Epithelial cell of proximal tubule (primary cell): ENCODE data around the gene IVL. TPM values are rescaled to one million over a fixed set of nuclear protein-coding genes. Genes with fewer than 3 reads are reported as not detected.

Experiments used
- DNase-seq: peaks from one replicate; pipeline ENCODE4 v3.0.0-alpha.2; 2011; ENCODE audit warnings: low read depth
- H3K4me3 ChIP-seq: 2 replicates; pipeline ENCODE4 v1.5.1; 2011; ENCODE audit warnings: low read depth, mild to moderate bottlenecking, low read length
- total RNA-seq: library from RNA; depleted of rRNA; stranded (reverse); fragments of >200 nt; gene quantifications from 2 replicates; pipeline ENCODE4 v1.2.3, GENCODE V29; 2015
- TF ChIP-seq, protein P1 (sequence below): conservative IDR thresholded peaks from 2 replicates; pipeline ENCODE4 v1.5.1; 2012; ENCODE audit warnings: low read depth, mild to moderate bottlenecking, low read length

IVL gene
- total RNA-seq, 1 donor from 2014 or later, result 0.35 TPM

DNA sequence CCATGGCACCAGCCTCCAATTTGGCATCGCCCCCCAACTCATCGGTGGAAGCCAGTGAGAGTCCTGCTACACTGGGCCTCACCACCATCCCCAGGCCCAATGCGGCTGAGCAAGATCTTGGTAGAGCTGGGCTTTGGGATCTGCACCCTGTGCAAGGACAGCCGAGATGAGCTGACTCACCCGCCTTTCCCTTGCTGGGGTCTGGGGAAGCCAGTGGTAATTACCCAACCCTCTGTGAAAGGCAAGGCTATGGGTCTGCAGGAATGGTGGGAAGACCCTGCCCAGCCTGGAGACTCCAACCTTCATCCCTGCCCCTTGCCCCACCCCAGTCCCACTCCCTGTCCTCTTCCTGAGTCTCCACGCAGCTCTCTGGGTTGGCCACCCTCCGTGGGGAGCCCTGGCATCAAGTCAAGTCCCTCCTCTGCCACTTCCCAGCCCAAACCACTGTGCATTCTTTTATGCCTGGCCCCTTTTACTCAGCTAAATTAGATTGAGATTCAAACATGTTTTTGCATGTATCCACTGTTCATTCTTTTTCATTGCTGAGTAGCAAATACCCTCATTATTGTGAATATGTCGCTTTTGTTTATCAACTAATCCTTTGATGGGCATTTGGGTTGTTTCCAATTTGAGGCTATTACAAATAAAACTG is 21.5 kb upstream of the IVL start:
- TF ChIP-seq, protein P1, sequence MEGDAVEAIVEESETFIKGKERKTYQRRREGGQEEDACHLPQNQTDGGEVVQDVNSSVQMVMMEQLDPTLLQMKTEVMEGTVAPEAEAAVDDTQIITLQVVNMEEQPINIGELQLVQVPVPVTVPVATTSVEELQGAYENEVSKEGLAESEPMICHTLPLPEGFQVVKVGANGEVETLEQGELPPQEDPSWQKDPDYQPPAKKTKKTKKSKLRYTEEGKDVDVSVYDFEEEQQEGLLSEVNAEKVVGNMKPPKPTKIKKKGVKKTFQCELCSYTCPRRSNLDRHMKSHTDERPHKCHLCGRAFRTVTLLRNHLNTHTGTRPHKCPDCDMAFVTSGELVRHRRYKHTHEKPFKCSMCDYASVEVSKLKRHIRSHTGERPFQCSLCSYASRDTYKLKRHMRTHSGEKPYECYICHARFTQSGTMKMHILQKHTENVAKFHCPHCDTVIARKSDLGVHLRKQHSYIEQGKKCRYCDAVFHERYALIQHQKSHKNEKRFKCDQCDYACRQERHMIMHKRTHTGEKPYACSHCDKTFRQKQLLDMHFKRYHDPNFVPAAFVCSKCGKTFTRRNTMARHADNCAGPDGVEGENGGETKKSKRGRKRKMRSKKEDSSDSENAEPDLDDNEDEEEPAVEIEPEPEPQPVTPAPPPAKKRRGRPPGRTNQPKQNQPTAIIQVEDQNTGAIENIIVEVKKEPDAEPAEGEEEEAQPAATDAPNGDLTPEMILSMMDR, result no peak
- H3K4me3 ChIP-seq, result no peak overlapping the region
- no peak for DNase-seq

DNA sequence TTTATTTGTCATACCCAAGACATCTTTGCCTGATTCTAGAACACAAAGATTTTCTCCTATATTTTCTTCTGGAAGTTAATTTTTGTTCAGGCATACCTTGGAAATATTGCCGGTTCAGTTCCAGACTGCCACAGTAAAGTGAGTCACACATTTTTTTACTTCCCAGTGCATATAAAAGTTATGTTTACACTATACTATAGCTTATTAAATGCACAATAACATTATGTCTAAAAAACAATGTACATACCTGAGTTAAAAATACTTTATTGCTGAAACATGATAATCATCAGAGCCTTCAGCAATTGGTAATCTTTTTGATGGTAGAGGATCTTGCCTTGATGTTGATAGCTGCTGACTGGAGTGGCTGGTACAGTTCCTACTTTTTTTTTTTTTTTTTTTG is 20.2 kb upstream of the IVL start:
- no peak for DNase-seq
- TF ChIP-seq, protein P1, result no peak
- no peak overlapping the region for H3K4me3 ChIP-seq

DNA sequence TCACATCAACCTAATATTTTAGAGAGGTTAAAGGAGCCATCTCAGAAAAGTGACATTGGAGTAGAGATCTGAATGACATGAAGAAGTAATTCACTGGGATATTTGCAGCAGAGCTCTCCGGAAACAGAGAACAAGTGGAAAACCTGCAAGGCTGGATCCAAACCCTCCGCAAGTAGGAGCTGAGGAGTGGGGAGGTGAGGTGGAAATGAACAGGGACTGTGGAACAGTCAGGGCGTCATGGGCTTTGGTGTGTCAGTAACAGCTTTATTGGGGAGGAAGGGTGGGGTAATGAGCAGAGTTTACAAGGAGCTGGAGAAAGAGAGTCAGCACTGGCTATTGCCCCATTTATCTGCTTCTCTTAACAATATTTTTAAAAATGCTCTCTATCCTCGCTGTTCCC is 9.3 kb upstream of the IVL start:
- no peak overlapping the region for H3K4me3 ChIP-seq
- TF ChIP-seq, protein P1, result no peak
- DNase-seq, result no peak

DNA sequence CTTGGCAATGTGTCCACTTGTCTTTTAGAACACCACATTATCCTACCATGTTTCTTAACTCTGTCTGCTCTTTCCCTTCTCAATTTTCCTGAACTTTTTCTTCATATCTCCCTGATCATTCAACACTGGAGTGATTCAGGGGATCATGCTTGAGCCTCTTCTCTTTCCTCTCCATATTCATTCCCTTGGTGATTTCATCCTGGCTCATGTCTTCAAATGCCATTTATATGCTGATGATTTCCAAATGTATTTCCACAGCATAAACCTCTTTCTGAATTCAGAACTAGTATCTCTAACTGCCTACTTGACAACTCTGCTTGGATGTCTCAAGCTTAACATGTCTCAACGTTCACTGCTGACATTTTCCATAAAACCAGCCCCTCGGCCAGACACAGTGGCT is 8.5 kb upstream of the IVL start:
- TF ChIP-seq, protein P1, result no peak
- no peak overlapping the region for H3K4me3 ChIP-seq
- DNase-seq, result no peak

DNA sequence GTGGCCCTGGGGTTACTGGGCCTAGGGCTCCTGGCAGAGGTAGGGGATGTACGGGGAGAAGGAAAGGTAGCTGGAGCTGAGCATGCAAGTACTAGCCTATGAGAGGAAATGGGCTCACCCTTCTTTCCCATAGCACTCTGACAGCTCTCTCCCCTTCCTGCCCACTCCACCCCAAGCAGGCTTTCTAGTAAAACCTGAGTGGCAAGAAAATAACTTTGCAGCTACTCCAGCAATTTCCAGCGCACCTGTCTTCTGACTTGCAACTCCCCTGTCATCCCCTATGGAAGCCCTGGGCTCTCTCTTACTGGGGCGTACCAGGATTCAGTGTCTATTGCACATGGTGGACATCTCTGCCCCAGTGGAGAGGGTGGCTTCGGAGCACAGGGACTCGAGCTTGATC is 6.7 kb upstream of the IVL start:
- H3K4me3 ChIP-seq, result no peak overlapping the region
- DNase-seq, result no peak
- TF ChIP-seq, protein P1, result no peak

DNA sequence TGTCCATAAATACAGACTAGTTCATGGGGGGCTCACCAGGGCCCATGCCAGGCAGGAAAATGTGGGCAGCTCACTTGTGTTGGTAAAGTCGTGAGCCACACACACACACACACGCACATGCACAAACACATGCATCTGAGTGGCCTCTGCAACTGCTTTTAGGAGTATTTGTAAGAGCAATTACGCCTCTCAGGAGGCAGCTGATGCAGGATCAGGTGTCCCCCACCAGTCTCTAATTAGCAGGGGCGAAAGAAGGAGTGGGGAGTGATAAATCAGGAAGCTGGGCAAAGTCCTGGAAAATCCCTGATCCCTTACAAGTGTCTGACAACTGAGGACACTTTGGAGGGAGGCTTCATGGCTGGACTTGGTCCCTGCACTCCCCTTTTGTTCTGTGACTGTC is 5.7 kb upstream of the IVL start:
- no peak overlapping the region for H3K4me3 ChIP-seq
- TF ChIP-seq, protein P1, result no peak
- DNase-seq, result no peak
